GM12878 (cell line): Measurements from ENCODE around the gene MYO19. TPM values are rescaled to one million over a fixed set of nuclear protein-coding genes. Genes with fewer than 3 reads are reported as not detected.
A peak's percentile ranks its signal among the peaks of the same experiment; 100 is the strongest.

Experiments used
- ATAC-seq: fragments of 200-7000 bp; cut with Tn5 transposase; 3 replicates; pipeline ENCODE4 v1.9.1; 2020; ENCODE audit warnings: mild to moderate bottlenecking, moderate library complexity
- BruUV-seq: library from RNA; stranded (reverse); fragments of 400-500 nt; replicated peaks from 2 replicates; lab custom pipeline; 2021; lab: Mats Ljungman, UMichigan
- CTCF ChIA-PET: fragments of 300-600 bp; sonication (Branson Sonifier 250); formaldehyde crosslinking; extraction: SDS; loops from one replicate; lab custom pipeline; 2021; ENCODE audit warnings: inconsistent platforms; lab: Yijun Ruan, JAX
- POLR2A ChIA-PET: fragments of 350-600 bp; formaldehyde crosslinking; extraction: SDS; loops from one replicate; lab custom pipeline; 2021; ENCODE audit warnings: inconsistent platforms; lab: Charles Lee
- RAD21 ChIA-PET: fragments of 300-600 bp; sonication (Branson Sonifier 250); formaldehyde crosslinking; loops from one replicate; lab custom pipeline; 2023; ENCODE audit warnings: antibody characterized with exemption; ENCODE audit not compliant: unreplicated experiment; lab: Charles Lee
- SMC1A ChIA-PET: fragments of 300-600 bp; sonication (Branson Sonifier 250); formaldehyde crosslinking; loops from one replicate; lab custom pipeline; 2023; ENCODE audit not compliant: unreplicated experiment, uncharacterized antibody; lab: Charles Lee
- DNase-seq: peaks from one replicate; pipeline ENCODE4 v3.0.0-alpha.2; 2011; ENCODE audit warnings: low read depth, low spot score
- FAIRE-seq: peaks from 3 replicates; lab custom pipeline; 2011; peaks lifted over from hg19 to GRCh38; lab: Jason Lieb, UNC
- H2AFZ ChIP-seq: 2 replicates; pipeline ENCODE4 v1.6.0; 2011; ENCODE audit warnings: low read depth, low read length, control low read depth; ENCODE audit not compliant: control insufficient read depth
- H3K27ac ChIP-seq: 2 replicates; pipeline ENCODE4 v1.5.1; 2011; ENCODE audit warnings: control low read depth; ENCODE audit not compliant: control insufficient read depth, insufficient read depth
- H3K27me3 ChIP-seq, 2 experiments: replicated peaks in 1 of 2; 2 replicates each; pipeline versions ENCODE4 v1.6.0 to v1.6.1; 2011; ENCODE audit warnings: low read length in 1 of 2; ENCODE audit not compliant: control insufficient read depth in 2 of 2, insufficient read depth in 2 of 2
- H3K36me3 ChIP-seq, 2 experiments: 2 replicates each; pipeline ENCODE4 v1.5.1; 2011; ENCODE audit warnings: low read length in 1 of 2; ENCODE audit not compliant: control insufficient read depth in 2 of 2, insufficient read depth in 2 of 2
- H3K4me1 ChIP-seq: 2 replicates; pipeline ENCODE4 v1.6.1; 2011; ENCODE audit warnings: mild to moderate bottlenecking, low read length, moderate library complexity, mixed read lengths; ENCODE audit not compliant: control insufficient read depth, insufficient read depth
- H3K4me2 ChIP-seq: 2 replicates; pipeline ENCODE4 v1.6.0; 2011; ENCODE audit warnings: control low read depth; ENCODE audit not compliant: control insufficient read depth, insufficient read depth
- H3K4me3 ChIP-seq: fragments of 200-600 bp; sonication (generic); 2 replicates; pipeline ENCODE4 v1.5.1; 2016
- H3K79me2 ChIP-seq: 2 replicates; pipeline ENCODE4 v1.6.0; 2011; ENCODE audit warnings: low read length; ENCODE audit not compliant: control insufficient read depth, insufficient read depth
- H3K9ac ChIP-seq: 2 replicates; pipeline ENCODE4 v1.8.0; 2011; ENCODE audit warnings: low read length, control low read depth, mixed read lengths; ENCODE audit not compliant: control insufficient read depth, insufficient read depth
- H3K9me3 ChIP-seq: replicated peaks from 3 replicates; pipeline ENCODE4 v1.5.1; 2011; ENCODE audit warnings: mild to moderate bottlenecking, low read length; ENCODE audit not compliant: control insufficient read depth, insufficient read depth
- H4K20me1 ChIP-seq: 2 replicates; pipeline ENCODE4 v1.6.0; 2011; ENCODE audit not compliant: control insufficient read depth, insufficient read depth
- CEBPZ ChIP-seq: fragments of 150-350 bp; IDR thresholded peaks from 2 replicates; pipeline ENCODE4 v1.6.1; 2016; ENCODE audit warnings: low read depth, low read length
- DPF2 ChIP-seq: fragments of 450-650 bp; IDR thresholded peaks from 2 replicates; pipeline ENCODE4 v1.6.1; 2017; ENCODE audit warnings: mild to moderate bottlenecking
- ESRRA ChIP-seq: IDR thresholded peaks from 2 replicates; pipeline ENCODE4 v1.6.1; 2012; ENCODE audit warnings: mild to moderate bottlenecking, low read length, improper control_type of control experiment
- ETV6 ChIP-seq, 2 experiments: fragments of 450-650 bp in 1 of 2; IDR thresholded peaks in 1 of 2; conservative IDR thresholded peaks in 1 of 2; 2 replicates each; pipeline ENCODE4 v1.6.1; 2014; ENCODE audit warnings: antibody characterized with exemption in 1 of 2, borderline replicate concordance in 1 of 2, low read depth in 1 of 2, mild to moderate bottlenecking in 1 of 2, moderate library complexity in 1 of 2
- GATAD2B ChIP-seq: fragments of 450-650 bp; conservative IDR thresholded peaks from 2 replicates; pipeline ENCODE4 v1.6.1; 2017; ENCODE audit warnings: low read depth, mild to moderate bottlenecking, moderate library complexity
- MLLT1 ChIP-seq: fragments of 450-650 bp; IDR thresholded peaks from 2 replicates; pipeline ENCODE4 v1.6.1; 2016; ENCODE audit warnings: mild to moderate bottlenecking
- POU2F2 ChIP-seq: IDR thresholded peaks from 3 replicates; pipeline ENCODE4 v1.6.1; 2011; ENCODE audit warnings: low read depth, mild to moderate bottlenecking, low read length, borderline replicate concordance
- RFX5 ChIP-seq: IDR thresholded peaks from 2 replicates; pipeline ENCODE4 v1.6.1; 2011; ENCODE audit warnings: low read depth, low read length, improper control_type of control experiment
- ZNF592 ChIP-seq: fragments of 450-650 bp; IDR thresholded peaks from 2 replicates; pipeline ENCODE4 v1.6.1; 2017; ENCODE audit warnings: mild to moderate bottlenecking, moderate library complexity
- ZZZ3 ChIP-seq: IDR thresholded peaks from 2 replicates; pipeline ENCODE4 v1.6.1; 2011; ENCODE audit warnings: low read depth; ENCODE audit not compliant: control insufficient read depth, insufficient read length
- WGBS: methylation state at CpG from one replicate; pipeline ENCODE4 v1.1.6; 2016; ENCODE audit warnings: low lambda C conversion rate; ENCODE audit not compliant: insufficient replicate concordance, insufficient coverage; ENCODE audit errors: missing lambda C conversion rate; 5-methylcytosine and 5-hydroxymethylcytosine counted together
- in situ Hi-C: fragments of 300-500 bp; cut with MboI; formaldehyde crosslinking; loops from 9 replicates; pipeline ENCODE4 v1.14.3; 2018; ENCODE audit warnings: mixed read lengths
- intact Hi-C: fragments of 100-400 bp; cut with micrococcal nuclease; formaldehyde crosslinking; loops from one replicate; pipeline ENCODE4 v1.14.2; 2022; ENCODE audit not compliant: unreplicated experiment
- polyA plus RNA-seq, 11 experiments: library from polyadenylated mRNA; depleted of rRNA in 4 of 11; unstranded in 6 of 11; stranded (reverse) in 5 of 11; fragments of >200 nt; fragmentation: Nextera tagmentation in 4 of 11; fragmentation: Illumina TruSeq in 1 of 11; extraction: Ambion mirVana in 4 of 11; extraction: Trizol in 1 of 11; gene quantifications; 1 replicate in 1 of 11; 2 replicates in 10 of 11; pipeline versions ENCODE4 v1.2.1 to v1.2.3, GENCODE V29; 2011 to 2016; ENCODE audit warnings: inconsistent platforms in 2 of 11, missing spikeins in 2 of 11, low read depth in 1 of 11
- total RNA-seq, 4 experiments: library from RNA; depleted of rRNA in 3 of 4; stranded (reverse); fragments of >200 nt in 3 of 4; fragmentation: Illumina TruSeq in 1 of 4; extraction: Trizol in 1 of 4; gene quantifications; 2 replicates each; pipeline versions ENCODE4 v1.2.1 to v1.2.3, GENCODE V29; 2013 to 2021

The MYO19 gene
- total and polyA plus RNA-seq, 10 of the 15 experiments (the other 5 are each of a cell fraction or from before 2014, with no cell fraction given): 11.4 to 103 (median 67.1) TPM

- FAIRE-seq: no peak
- Histone ChIP-seq H3K79me2 (peaks cover 29% of the 10 kb centered on the region), H2AFZ (peak overlapping the region; percentile 58), H3K4me1 (peaks cover 9% of the 10 kb centered on the region), H3K9ac (peak overlapping the region; percentile 98), H3K9me3 (no peaks in the 10 kb centered on the region), H3K4me2 (peak overlapping the region; percentile 86), H3K36me3 (peaks cover 4 to 17% of the 10 kb centered on the region in 2 experiments), H3K27me3 (no peaks in the 10 kb centered on the region), H3K4me3 (peak overlapping the region; percentile 81), H3K27ac (peak overlapping the region; percentile 98), H4K20me1 (no peaks in the 10 kb centered on the region)
- ChIA-PET POLR2A (interaction anchor here (0.5 to 3.2 kb wide), 7 partner anchors 8 to 418 kb away, joined by 3 to 18 read pairs (median 6); partner anchors contain the start of gene MRM1), SMC1A (interaction anchor here (1.2 to 3.9 kb wide), 2 partner anchors 15 to 67 kb away, joined by 3 to 23 read pairs; partner anchors contain the start of gene MRM1), CTCF (interaction anchor here (1.3 to 4.0 kb wide), 5 partner anchors 8 to 67 kb away, joined by 5 to 15 read pairs (median 11); partner anchors contain the start of gene MRM1), RAD21 (interaction anchor here (0.8 to 3.0 kb wide), 3 partner anchors 8 to 67 kb away, joined by 3 to 28 read pairs (median 3); partner anchors contain the start of gene MRM1)
- peak; percentile 43 for ATAC-seq
- in situ Hi-C loops (no loop called here), intact Hi-C loops (loop anchor here (1.0 to 2.0 kb wide), 2 partner anchors 9 to 49 kb away; partner anchors contain the start of genes GGNBP2 and ZNHIT3)
- 6% methylated on average over 14 of the region's 15 CpGs for WGBS
- no peak for DNase-seq
- BruUV-seq: TSS peak; percentile 80
- TF ChIP-seq ESRRA (no peak), MLLT1 (peak; percentile 81), GATAD2B (no peak), ETV6 (conservative IDR thresholded peaks at IDR 0.05 in 1 of 2, IDR thresholded peaks at IDR 0.05 in 1 of 2; ENCODE audit: borderline replicate concordance in 1 of 2, low read depth in 1 of 2) (0 out of 4 replicates have a peak, but pooled peaks of 1 of the 2 experiments have one; percentile 0), ZNF592 (no peak), POU2F2 (no peak), ZZZ3 (no peak), CEBPZ (no peak), RFX5 (no peak), DPF2 (no peak)
Observed at GRCh38 chr17:36535669-36536081, 1.0 kb upstream of the MYO19 start.
